HCT116 (cell line): Measurements from ENCODE around the gene SHISA2. TPM values are rescaled to one million over a fixed set of nuclear protein-coding genes. Genes with fewer than 3 reads are reported as not detected.
A peak's percentile ranks its signal among the peaks of the same experiment; 100 is the strongest.

ENCODE experiments used
- ATAC-seq: fragments of 200-7000 bp; cut with Tn5 transposase; 2 replicates; pipeline ENCODE4 v1.9.1; 2020; ENCODE audit warnings: mild to moderate bottlenecking, moderate library complexity
- BruUV-seq: library from RNA; stranded (reverse); fragments of 400-500 nt; replicated peaks from 2 replicates; lab custom pipeline; 2021; lab: Mats Ljungman, UMichigan
- CTCF ChIA-PET: fragments of 300-600 bp; sonication (Branson Sonifier 250); formaldehyde crosslinking; loops from one replicate; lab custom pipeline; 2021; ENCODE audit warnings: antibody characterized with exemption; lab: Charles Lee
- POLR2A ChIA-PET: fragments of 300-600, 350-600 bp; sonication (Branson Sonifier 250); formaldehyde crosslinking; loops from one replicate; lab custom pipeline; 2021; ENCODE audit warnings: antibody characterized with exemption; lab: Charles Lee
- RAD21 ChIA-PET, 2 experiments: fragments of 300-600 bp; sonication (Branson Sonifier 250); formaldehyde crosslinking; loops; one replicate each; lab custom pipeline; 2023; ENCODE audit warnings: low total read pairs in 2 of 2; ENCODE audit not compliant: uncharacterized antibody in 2 of 2, unreplicated experiment in 2 of 2, low non-redundant PET in 1 of 2; lab: Charles Lee
- DNase-seq: peaks from one replicate; pipeline ENCODE4 v3.0.0-alpha.2; 2010; ENCODE audit warnings: low read depth, low spot score
- H2AFZ ChIP-seq: fragments of 200-600 bp; shearing (Covaris generic), sonication (generic); 2 replicates; pipeline ENCODE4 v1.6.1; 2017; ENCODE audit warnings: low read depth, mixed run types, mixed read lengths, antibody characterized with exemption, low read length; ENCODE audit not compliant: poor library complexity, severe bottlenecking
- H3K27ac ChIP-seq: 2 replicates; pipeline ENCODE4 v1.5.1; 2012; ENCODE audit warnings: low read depth, low read length
- H3K27me3 ChIP-seq: fragments of 200-600 bp; sonication (generic); 2 replicates; pipeline ENCODE4 v1.6.1; 2016; ENCODE audit warnings: mixed run types, low read length, mixed read lengths; ENCODE audit not compliant: insufficient read depth
- H3K36me3 ChIP-seq, 2 experiments: fragments of 200-500 bp in 1 of 2; fragments of 200-600 bp in 1 of 2; sonication (Bioruptor generic) in 1 of 2; sonication (generic) in 1 of 2; 2 replicates each; pipeline versions ENCODE4 v1.5.1 to v1.6.1; 2014 to 2016; ENCODE audit warnings: low read length in 2 of 2, inconsistent platforms in 1 of 2, mixed read lengths in 1 of 2, mixed run types in 1 of 2; ENCODE audit not compliant: insufficient read depth in 2 of 2, control insufficient read depth in 1 of 2
- H3K4me1 ChIP-seq, 2 experiments: fragments of 200-600 bp in 1 of 2; sonication (generic) in 1 of 2; 2 replicates each; pipeline versions ENCODE4 v1.5.1 to v1.6.1; 2012 to 2017; ENCODE audit warnings: low read length in 2 of 2, inconsistent platforms in 1 of 2, mild to moderate bottlenecking in 1 of 2, mixed read lengths in 1 of 2, mixed run types in 1 of 2, moderate library complexity in 1 of 2; ENCODE audit not compliant: insufficient read depth in 2 of 2, control insufficient read depth in 1 of 2
- H3K4me2 ChIP-seq: fragments of 200-600 bp; sonication (generic); 2 replicates; pipeline ENCODE4 v1.6.1; 2017; ENCODE audit warnings: mixed run types, low read length, mixed read lengths
- H3K4me3 ChIP-seq, 2 experiments: fragments of 200-600 bp in 1 of 2; sonication (generic) in 1 of 2; replicated peaks in 1 of 2; 2 replicates each; pipeline ENCODE4 v1.5.1; 2011 to 2016; ENCODE audit warnings: low read length in 2 of 2, control low read depth in 1 of 2, low read depth in 1 of 2, mild to moderate bottlenecking in 1 of 2, mixed read lengths in 1 of 2, mixed run types in 1 of 2
- H3K79me2 ChIP-seq: fragments of 200-600 bp; sonication (generic); 2 replicates; pipeline ENCODE4 v1.6.1; 2017; ENCODE audit warnings: mild to moderate bottlenecking, mixed run types, low read length, moderate library complexity, mixed read lengths; ENCODE audit not compliant: insufficient read depth
- H3K9ac ChIP-seq: fragments of 200-600 bp; sonication (generic); 2 replicates; pipeline ENCODE4 v1.6.1; 2016; ENCODE audit warnings: low read length, mixed read lengths
- H3K9me2 ChIP-seq: fragments of 200-600 bp; sonication (generic), shearing (Covaris generic); 2 replicates; pipeline ENCODE4 v1.6.1; 2017; ENCODE audit warnings: mixed run types, mild to moderate bottlenecking, moderate library complexity; ENCODE audit not compliant: insufficient read depth
- H3K9me3 ChIP-seq, 2 experiments: fragments of 200-500 bp in 1 of 2; fragments of 200-600 bp in 1 of 2; sonication (Bioruptor generic) in 1 of 2; sonication (generic) in 1 of 2; 2 replicates each; pipeline ENCODE4 v1.6.1; 2014 to 2017; ENCODE audit warnings: low read length in 2 of 2, mixed read lengths in 2 of 2, inconsistent platforms in 1 of 2, low read depth in 1 of 2, mild to moderate bottlenecking in 1 of 2, mixed run types in 1 of 2, moderate library complexity in 1 of 2; ENCODE audit not compliant: control insufficient read depth in 1 of 2, insufficient read depth in 1 of 2
- H4K20me1 ChIP-seq: fragments of 200-600 bp; sonication (generic), shearing (Covaris generic); 2 replicates; pipeline ENCODE4 v1.6.1; 2017; ENCODE audit warnings: mixed run types, mild to moderate bottlenecking, moderate library complexity; ENCODE audit not compliant: insufficient read depth
- CBX3 ChIP-seq: IDR thresholded peaks from 2 replicates; pipeline ENCODE4 v1.6.1; 2012; ENCODE audit warnings: low read depth
- EGR1 ChIP-seq: IDR thresholded peaks from 2 replicates; pipeline ENCODE4 v1.6.1; 2012; ENCODE audit warnings: low read depth
- EZH2 ChIP-seq: fragments of 200-600 bp; sonication (generic); IDR thresholded peaks from 2 replicates; pipeline ENCODE4 v1.6.1; 2017; ENCODE audit warnings: antibody characterized with exemption, mixed run types
- FOSL1 ChIP-seq: IDR thresholded peaks from 2 replicates; pipeline ENCODE4 v1.6.1; 2012; ENCODE audit warnings: low read depth
- POLR2A ChIP-seq: IDR thresholded peaks from 2 replicates; pipeline ENCODE4 v1.7.0; 2011; ENCODE audit warnings: borderline replicate concordance; ENCODE audit not compliant: insufficient read depth, insufficient read length; ENCODE audit errors: extremely low read depth
- RAD21 ChIP-seq: IDR thresholded peaks from 2 replicates; pipeline ENCODE4 v1.6.1; 2012; ENCODE audit warnings: low read depth, mild to moderate bottlenecking
- SP1 ChIP-seq: IDR thresholded peaks from 2 replicates; pipeline ENCODE4 v1.6.1; 2012; ENCODE audit warnings: low read depth
- SRF ChIP-seq: IDR thresholded peaks from 2 replicates; pipeline ENCODE4 v1.6.1; 2012; ENCODE audit warnings: low read depth
- TCF7L2 ChIP-seq: IDR thresholded peaks from 2 replicates; pipeline ENCODE4 v1.7.0; 2011; ENCODE audit warnings: borderline replicate concordance, inconsistent platforms; ENCODE audit not compliant: insufficient read depth, insufficient read length; ENCODE audit errors: extremely low read depth
- YY1 ChIP-seq: IDR thresholded peaks from 2 replicates; pipeline ENCODE4 v1.6.1; 2011; ENCODE audit warnings: low read length, low read depth, moderate library complexity, mild to moderate bottlenecking; ENCODE audit not compliant: insufficient replicate concordance; ENCODE audit errors: extremely low read depth
- ZFX ChIP-seq: fragments of 450-650 bp; IDR thresholded peaks from 2 replicates; pipeline ENCODE4 v1.6.1; 2017
- ZNF274 ChIP-seq: fragments of 200-500 bp; sonication (Bioruptor generic); IDR thresholded peaks from 2 replicates; pipeline ENCODE4 v1.6.1; 2014; ENCODE audit warnings: mild to moderate bottlenecking, low read depth, low read length, inconsistent platforms
- intact Hi-C: fragments of 100-400 bp; cut with micrococcal nuclease; formaldehyde crosslinking; loops from 2 replicates; pipeline ENCODE4 v1.10.0; 2022
- total RNA-seq: library from RNA; stranded (reverse); gene quantifications from one replicate; pipeline ENCODE4 v1.2.1, GENCODE V29; 2021; ENCODE audit not compliant: unreplicated experiment
- TF ChIP-seq, protein P1 (sequence below): IDR thresholded peaks from 2 replicates; pipeline ENCODE4 v1.6.1; 2012
- TF ChIP-seq, protein P2 (sequence below): IDR thresholded peaks from 2 replicates; pipeline ENCODE4 v1.6.1; 2011; ENCODE audit warnings: mild to moderate bottlenecking, low read length, moderate library complexity; ENCODE audit not compliant: insufficient replicate concordance; ENCODE audit errors: extremely low read depth
- TF ChIP-seq, protein P3 (sequence below): IDR thresholded peaks from 2 replicates; pipeline ENCODE4 v1.6.1; 2012

The SHISA2 gene
- total RNA-seq, 1 experiment from 2014 or later = not detected

DNA sequence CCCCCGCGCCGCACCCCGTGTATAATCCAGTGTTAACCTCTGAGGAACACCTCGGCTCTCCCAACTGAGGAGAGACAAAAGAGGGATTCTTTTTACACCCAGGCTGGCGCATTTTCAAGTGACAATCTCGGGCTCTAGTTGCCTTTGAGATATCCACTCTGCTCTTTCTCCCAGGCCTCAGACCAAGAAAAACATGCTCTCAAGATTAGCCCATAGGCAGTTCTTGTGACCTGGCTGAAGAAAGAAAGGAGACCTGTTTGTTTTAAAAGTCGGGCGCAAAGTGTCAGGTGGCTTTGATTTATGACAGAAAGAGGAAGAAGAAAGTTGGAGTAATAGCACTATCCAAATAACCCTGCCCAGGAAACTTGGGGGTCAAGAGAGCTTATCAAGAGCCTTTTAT lies 27.3 kb downstream of the SHISA2 start:
- Histone ChIP-seq H3K79me2 (no peaks in the 10 kb centered on the region), H4K20me1 (no peaks in the 10 kb centered on the region), H3K9me2 (no peaks in the 10 kb centered on the region), H3K27me3 (peaks cover 33% of the 10 kb centered on the region), H3K9ac (no peak overlapping the region), H3K27ac (no peak overlapping the region), H3K36me3 (no peaks in the 10 kb centered on the region), H3K4me3 (no peak overlapping the region), H3K9me3 (no peaks in the 10 kb centered on the region), H3K4me2 (no peak overlapping the region), H3K4me1 (no peaks in the 10 kb centered on the region), H2AFZ (no peak overlapping the region)
- DNase-seq (no peak), ATAC-seq (no peak)
- CTCF ChIA-PET = no interaction called here
- POLR2A ChIA-PET = no interaction called here
- RAD21 ChIA-PET = no interaction called here
- no TSS peak for BruUV-seq
- TF ChIP-seq, protein P1, sequence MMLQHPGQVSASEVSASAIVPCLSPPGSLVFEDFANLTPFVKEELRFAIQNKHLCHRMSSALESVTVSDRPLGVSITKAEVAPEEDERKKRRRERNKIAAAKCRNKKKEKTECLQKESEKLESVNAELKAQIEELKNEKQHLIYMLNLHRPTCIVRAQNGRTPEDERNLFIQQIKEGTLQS = no peak
- no peak for TF ChIP-seq ZNF274
- TF ChIP-seq, protein P2, sequence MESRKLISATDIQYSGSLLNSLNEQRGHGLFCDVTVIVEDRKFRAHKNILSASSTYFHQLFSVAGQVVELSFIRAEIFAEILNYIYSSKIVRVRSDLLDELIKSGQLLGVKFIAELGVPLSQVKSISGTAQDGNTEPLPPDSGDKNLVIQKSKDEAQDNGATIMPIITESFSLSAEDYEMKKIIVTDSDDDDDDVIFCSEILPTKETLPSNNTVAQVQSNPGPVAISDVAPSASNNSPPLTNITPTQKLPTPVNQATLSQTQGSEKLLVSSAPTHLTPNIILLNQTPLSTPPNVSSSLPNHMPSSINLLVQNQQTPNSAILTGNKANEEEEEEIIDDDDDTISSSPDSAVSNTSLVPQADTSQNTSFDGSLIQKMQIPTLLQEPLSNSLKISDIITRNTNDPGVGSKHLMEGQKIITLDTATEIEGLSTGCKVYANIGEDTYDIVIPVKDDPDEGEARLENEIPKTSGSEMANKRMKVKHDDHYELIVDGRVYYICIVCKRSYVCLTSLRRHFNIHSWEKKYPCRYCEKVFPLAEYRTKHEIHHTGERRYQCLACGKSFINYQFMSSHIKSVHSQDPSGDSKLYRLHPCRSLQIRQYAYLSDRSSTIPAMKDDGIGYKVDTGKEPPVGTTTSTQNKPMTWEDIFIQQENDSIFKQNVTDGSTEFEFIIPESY = no peak
- no peak for TF ChIP-seq RAD21
- intact Hi-C loops = no loop called here

DNA sequence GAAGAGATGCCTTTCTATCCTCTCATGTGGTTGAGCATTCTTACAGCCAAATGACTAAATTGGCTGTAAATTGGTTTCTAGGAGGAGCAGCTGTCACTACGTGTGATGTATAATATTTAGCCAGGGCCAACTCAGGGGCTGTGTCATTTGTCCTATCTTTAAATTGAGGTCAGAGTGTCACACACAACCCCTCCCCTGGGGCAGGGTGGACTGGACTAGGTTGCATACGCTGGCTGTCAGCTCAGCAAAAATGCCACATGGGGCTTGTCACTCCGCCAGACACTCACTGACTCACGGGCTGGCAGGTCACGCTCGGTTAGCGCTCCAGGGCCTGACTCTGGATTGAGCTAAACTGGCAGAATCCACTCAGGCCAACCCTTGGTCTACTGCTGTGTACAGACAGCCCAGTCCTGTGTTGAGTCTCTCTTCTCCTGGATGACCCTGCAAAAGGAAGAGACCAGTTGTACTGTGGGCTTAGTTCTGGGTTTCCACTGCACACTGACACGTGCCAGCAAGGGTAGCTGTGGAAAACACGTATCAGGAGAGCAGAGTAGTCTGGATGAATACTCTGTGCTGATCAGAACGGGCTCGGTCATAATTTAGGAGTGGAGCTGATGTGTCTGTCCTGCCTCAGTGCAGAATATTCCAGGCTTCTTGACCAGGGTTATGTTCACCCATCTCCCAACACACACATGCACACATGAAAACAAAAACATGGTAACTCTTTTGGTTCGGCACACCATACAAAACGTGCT lies 29.1 kb downstream of the SHISA2 start:
- DNase-seq (no peak), ATAC-seq (peak; percentile 65)
- no peak overlapping the region for H3K27ac ChIP-seq
- H3K9ac ChIP-seq = no peak overlapping the region
- H3K9me2 ChIP-seq = no peaks in the 10 kb centered on the region
- no peaks in the 10 kb centered on the region for H3K79me2 ChIP-seq
- intact Hi-C loops = no loop called here
- H3K36me3 ChIP-seq = no peaks in the 10 kb centered on the region
- no peak overlapping the region for H3K4me3 ChIP-seq
- H2AFZ ChIP-seq = no peak overlapping the region
- H3K4me1 ChIP-seq = no peaks in the 10 kb centered on the region
- no peaks in the 10 kb centered on the region for H4K20me1 ChIP-seq
- ChIA-PET POLR2A (interaction anchor here (1.2 kb wide), 1 partner anchor 15 kb away, joined by 3 read pairs; no protein-coding TSS in a partner anchor), RAD21 (no interaction called here), CTCF (no interaction called here)
- H3K9me3 ChIP-seq = no peaks in the 10 kb centered on the region
- BruUV-seq = no TSS peak
- peaks cover 46% of the 10 kb centered on the region for H3K27me3 ChIP-seq
- H3K4me2 ChIP-seq = no peak overlapping the region
- TF ChIP-seq, protein P3, sequence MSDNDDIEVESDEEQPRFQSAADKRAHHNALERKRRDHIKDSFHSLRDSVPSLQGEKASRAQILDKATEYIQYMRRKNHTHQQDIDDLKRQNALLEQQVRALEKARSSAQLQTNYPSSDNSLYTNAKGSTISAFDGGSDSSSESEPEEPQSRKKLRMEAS = no peak
- no peak for TF ChIP-seq ZFX
- no peak for TF ChIP-seq RAD21
- no peak for TF ChIP-seq TCF7L2
- TF ChIP-seq EGR1 = no peak
- no peak for TF ChIP-seq FOSL1
- no peak for TF ChIP-seq ZNF274
- TF ChIP-seq SRF = no peak
- TF ChIP-seq, protein P1 = no peak
- no peak for TF ChIP-seq CBX3
- TF ChIP-seq YY1 = no peak
- TF ChIP-seq POLR2A = no peak
- TF ChIP-seq EZH2 = no peak
- no peak for TF ChIP-seq SP1
